Measurements from ENCODE around the gene WNT10A. TPM values are rescaled to one million over a fixed set of nuclear protein-coding genes. Genes with fewer than 3 reads are reported as not detected.
A peak's percentile ranks its signal among the peaks of the same experiment; 100 is the strongest.

The WNT10A gene
- total and polyA plus RNA-seq, 2 donors (not counting 1 experiment from before 2014, with no cell fraction given): 15.2 to 36.6 TPM

- H3K79me2 ChIP-seq (ENCODE audit: control insufficient read depth, insufficient read depth, low read length): peaks cover 4% of the 10 kb centered on the region
- WGBS (ENCODE audit: insufficient coverage): 42% methylated on average over 5 of the region's 12 CpGs
- POLR2A ChIA-PET: interaction anchor here (0.6 to 15.0 kb wide), 3 partner anchors 9 to 202 kb away, joined by 3 to 490 read pairs (median 6); no protein-coding TSS in a partner anchor
- no peak for TF ChIP-seq EZH2 (IDR thresholded peaks at IDR 0.05; ENCODE audit: borderline replicate concordance, insufficient read depth, low read depth, low read length, poor library complexity, severe bottlenecking)
- TF ChIP-seq CTCF (IDR thresholded peaks at IDR 0.05): no peak
- H4K20me1 ChIP-seq (ENCODE audit: control insufficient read depth, insufficient read depth, low read length, poor library complexity, severe bottlenecking): no peaks in the 10 kb centered on the region
- H2AFZ ChIP-seq (ENCODE audit: insufficient read depth, low read depth, low read length, poor library complexity, severe bottlenecking): no peak overlapping the region
- peaks cover 0 to 6% of the 10 kb centered on the region in 2 experiments for H3K36me3 ChIP-seq (replicated peaks in 1 of 2; ENCODE audit: control extremely low read depth in 1 of 2, control insufficient read depth in 1 of 2, extremely low read depth in 1 of 2, insufficient read depth in 2 of 2, low read length in 1 of 2)
- no peaks in the 10 kb centered on the region for H3K9me3 ChIP-seq (ENCODE audit: control extremely low read depth in 1 of 3, control insufficient read depth in 2 of 3, insufficient read depth in 1 of 3, low read length in 2 of 3)
- CTCF ChIA-PET: interaction anchor here (21.8 to 23.0 kb wide), 2 partner anchors 7 to 9 kb away, joined by 1627 read pairs; partner anchors contain the start of gene WNT10A
- peak overlapping the region; percentile 39 for H3K4me2 ChIP-seq (replicated peaks; ENCODE audit: low read depth, low read length, poor library complexity, severe bottlenecking)
- no peak overlapping the region for H3K27ac ChIP-seq (ENCODE audit: low read length in 2 of 2)
- no peaks in the 10 kb centered on the region for H3K9me3 Mint-ChIP-seq (ENCODE audit: insufficient read depth)
- H3K27me3 ChIP-seq (replicated peaks in 1 of 4; ENCODE audit: control extremely low read depth in 1 of 4, control insufficient read depth in 3 of 4, insufficient read depth in 4 of 4, low read length in 3 of 4): no peaks in the 10 kb centered on the region
- ATAC-seq (ENCODE audit: low read depth) (peak; percentile 12), DNase-seq (peak; percentile 66)
- H3K4me3 ChIP-seq (ENCODE audit: control extremely low read depth in 1 of 5, extremely low read depth in 1 of 5, insufficient read depth in 1 of 5, low read depth in 2 of 5, low read length in 4 of 5): no peak overlapping the region
- H3K4me1 ChIP-seq (ENCODE audit: control insufficient read depth in 2 of 2, insufficient read depth in 2 of 2, low read length in 2 of 2): peaks cover 49 to 55% of the 10 kb centered on the region in 2 donors
- intact Hi-C loops (cut with micrococcal nuclease): no loop called here
- H3K4me3 Mint-ChIP-seq: peak overlapping the region; percentile 58
- H3K9ac ChIP-seq (ENCODE audit: low read length): no peak overlapping the region
- no peaks in the 10 kb centered on the region for H3K27me3 Mint-ChIP-seq
- H3K27ac Mint-ChIP-seq: peak overlapping the region; percentile 82
- peaks cover 64% of the 10 kb centered on the region for H3K4me1 Mint-ChIP-seq
These were observed 5.6 kb downstream of the WNT10A start for GRCh38 chr2:218885981-218886947.
